Nephron (organoid): ENCODE measurements around the gene SKIC2.
"Not testable (repeated sequence)": the region's sequence is repeated elsewhere in the genome, so short reads cannot be mapped to it uniquely, and the experiment has no call there.

ENCODE experiments used
- H3K27ac Mint-ChIP-seq, 3 experiments: 2 replicates each; pipeline ENCODE4 v1.8.0; 2020; ENCODE audit warnings: mixed read lengths in 3 of 3, mild to moderate bottlenecking in 2 of 3, moderate library complexity in 1 of 3
- H3K27me3 Mint-ChIP-seq: 2 replicates; pipeline ENCODE4 v1.8.0; 2021; ENCODE audit warnings: low read depth, mild to moderate bottlenecking, moderate library complexity, mixed read lengths
- H3K36me3 Mint-ChIP-seq: 2 replicates; pipeline ENCODE4 v1.8.0; 2020; ENCODE audit warnings: low read depth, mixed read lengths
- H3K4me1 Mint-ChIP-seq: 2 replicates; pipeline ENCODE4 v1.8.0; 2020; ENCODE audit warnings: mixed read lengths
- H3K4me3 Mint-ChIP-seq, 3 experiments: 2 replicates each; pipeline ENCODE4 v1.8.0; 2020; ENCODE audit warnings: mild to moderate bottlenecking in 3 of 3, mixed read lengths in 3 of 3, moderate library complexity in 2 of 3
- H3K9me3 Mint-ChIP-seq: 2 replicates; pipeline ENCODE4 v1.8.0; 2020; ENCODE audit warnings: mixed read lengths
- CTCF ChIP-seq, 3 experiments: fragments of 200-600 bp; sonication (generic); IDR thresholded peaks; one replicate each; pipeline ENCODE4 v1.5.0; 2021; ENCODE audit warnings: antibody characterized with exemption in 3 of 3; ENCODE audit not compliant: unreplicated experiment in 3 of 3

Gene SKIC2

DNA sequence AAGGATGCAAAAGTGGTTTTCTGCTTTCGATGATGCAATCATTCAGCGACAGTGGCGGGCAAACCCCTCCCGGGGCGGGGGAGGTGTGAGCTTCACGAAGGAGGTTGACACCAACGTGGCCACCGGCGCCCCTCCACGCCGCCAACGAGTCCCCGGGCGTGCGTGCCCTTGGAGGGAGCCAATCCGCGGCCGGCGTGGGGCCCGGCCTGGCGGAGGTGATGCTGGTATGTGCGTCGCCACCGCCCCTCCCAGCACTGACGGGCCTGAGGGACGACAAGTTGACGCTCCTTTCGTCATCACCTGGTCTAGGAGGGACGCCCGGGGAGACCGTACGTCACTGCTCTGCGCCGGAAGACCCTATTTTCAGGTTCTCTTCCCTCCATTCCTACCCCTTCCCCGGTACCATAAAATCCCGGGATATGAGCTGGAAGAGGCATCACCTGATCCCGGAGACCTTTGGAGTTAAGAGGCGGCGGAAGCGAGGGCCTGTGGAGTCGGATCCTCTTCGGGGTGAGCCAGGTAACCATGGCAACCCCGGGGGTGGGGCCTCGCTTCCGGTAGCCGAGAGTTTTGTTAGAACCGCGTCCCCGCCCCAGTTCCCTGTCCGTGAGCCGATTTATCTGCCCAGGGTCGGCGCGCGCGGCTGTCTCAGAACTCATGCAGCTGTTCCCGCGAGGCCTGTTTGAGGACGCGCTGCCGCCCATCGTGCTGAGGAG is 13.2 kb downstream of the SKIC2 start, which contains the start of gene DXO:
TSS of gene DXO (minus strand) at position 146 of the 716 bp plus-strand sequence. CDS start 463 bp downstream, outside the sequence.
- no peak for TF ChIP-seq CTCF (IDR thresholded peaks at IDR 0.05; ENCODE audit: unreplicated experiment in 3 of 3)
- peaks cover 3% of the 10 kb centered on the region for H3K9me3 Mint-ChIP-seq
- peaks cover 48% of the 10 kb centered on the region for H3K36me3 Mint-ChIP-seq
- peak within 1 kb of the TSS; percentile 98 to 100 (median 99) for H3K27ac Mint-ChIP-seq
- no peaks in the 10 kb centered on the region for H3K27me3 Mint-ChIP-seq
- peak within 1 kb of the TSS; percentile 96 to 99 (median 99) for H3K4me3 Mint-ChIP-seq
- peaks cover 27% of the 10 kb centered on the region for H3K4me1 Mint-ChIP-seq

GRCh38 chr6:31972709-31973350 is 13.9 kb downstream of the SKIC2 start:
- peaks cover 3% of the 10 kb centered on the region for H3K9me3 Mint-ChIP-seq
- no peaks in the 10 kb centered on the region for H3K27me3 Mint-ChIP-seq
- peaks cover 27% of the 10 kb centered on the region for H3K4me1 Mint-ChIP-seq
- peaks cover 44% of the 10 kb centered on the region for H3K36me3 Mint-ChIP-seq
- H3K27ac Mint-ChIP-seq = peak overlapping the region; percentile 98 to 100 (median 99)
- no peak for TF ChIP-seq CTCF (IDR thresholded peaks at IDR 0.05; ENCODE audit: unreplicated experiment in 3 of 3)
- H3K4me3 Mint-ChIP-seq = peak overlapping the region; percentile 96 to 99 (median 99)

DNA sequence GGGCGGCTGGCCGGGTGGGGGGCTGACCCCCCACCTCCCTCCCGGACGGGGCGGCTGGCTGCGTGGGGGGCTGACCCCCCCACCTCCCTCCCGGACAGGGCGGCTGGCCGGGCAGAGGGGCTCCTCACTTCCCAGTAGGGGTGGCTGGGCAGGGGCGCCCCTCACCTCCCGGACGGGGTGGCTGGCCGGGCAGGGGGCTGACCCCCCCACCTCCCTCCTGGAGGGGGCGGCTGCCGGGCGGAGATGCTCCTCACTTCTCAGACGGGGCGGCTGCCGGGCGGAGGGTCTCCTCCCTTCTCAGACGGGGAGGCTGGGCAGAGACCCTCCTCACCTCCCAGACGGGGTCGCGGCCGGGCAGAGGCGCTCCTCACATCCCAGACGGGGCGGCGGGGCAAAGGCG is 17.1 kb downstream of the SKIC2 start:
- H3K4me3 Mint-ChIP-seq, H3K9me3 Mint-ChIP-seq, H3K27me3 Mint-ChIP-seq, H3K27ac Mint-ChIP-seq: not testable (repeated sequence)
- H3K36me3 Mint-ChIP-seq = peaks cover 48% of the 10 kb centered on the region
- H3K4me1 Mint-ChIP-seq = peaks cover 19% of the 10 kb centered on the region

DNA sequence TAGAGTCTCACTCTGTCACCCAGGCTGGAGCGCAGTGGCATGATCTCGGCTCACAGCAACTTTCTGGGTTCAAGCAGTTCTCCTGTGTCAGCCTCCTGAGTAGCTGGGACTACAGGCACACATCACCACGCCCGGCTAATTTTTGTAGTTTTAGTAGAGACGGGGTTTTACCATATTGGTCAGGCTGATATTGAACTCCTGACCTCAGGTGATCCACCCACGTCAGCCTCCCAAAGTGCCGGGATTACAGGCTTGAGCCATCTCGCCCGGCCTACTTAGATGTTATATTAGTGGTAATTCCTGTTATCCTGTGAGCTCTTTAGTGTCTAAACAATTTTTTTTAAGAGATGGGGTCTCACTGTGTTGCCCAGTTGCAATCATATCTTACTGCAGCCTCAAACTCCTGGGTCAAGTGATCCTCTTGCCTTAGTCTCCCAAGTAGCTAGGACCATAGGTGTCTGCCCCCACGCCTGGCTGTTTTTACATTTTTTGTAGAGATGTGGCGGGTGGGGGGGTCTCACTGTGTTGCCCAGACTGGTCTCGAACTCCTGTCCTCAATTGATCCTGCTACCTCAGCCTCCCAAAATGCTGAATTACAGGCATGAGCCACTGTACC is 18.9 kb downstream of the SKIC2 start:
- peaks cover 7% of the 10 kb centered on the region for H3K4me1 Mint-ChIP-seq
- H3K27me3 Mint-ChIP-seq = no peaks in the 10 kb centered on the region
- H3K4me3 Mint-ChIP-seq = no peak overlapping the region
- H3K36me3 Mint-ChIP-seq = peaks cover 45% of the 10 kb centered on the region
- H3K9me3 Mint-ChIP-seq = peaks cover 3% of the 10 kb centered on the region
- H3K27ac Mint-ChIP-seq = no peak overlapping the region
- TF ChIP-seq CTCF (IDR thresholded peaks at IDR 0.05; ENCODE audit: unreplicated experiment in 3 of 3) = no peak

DNA sequence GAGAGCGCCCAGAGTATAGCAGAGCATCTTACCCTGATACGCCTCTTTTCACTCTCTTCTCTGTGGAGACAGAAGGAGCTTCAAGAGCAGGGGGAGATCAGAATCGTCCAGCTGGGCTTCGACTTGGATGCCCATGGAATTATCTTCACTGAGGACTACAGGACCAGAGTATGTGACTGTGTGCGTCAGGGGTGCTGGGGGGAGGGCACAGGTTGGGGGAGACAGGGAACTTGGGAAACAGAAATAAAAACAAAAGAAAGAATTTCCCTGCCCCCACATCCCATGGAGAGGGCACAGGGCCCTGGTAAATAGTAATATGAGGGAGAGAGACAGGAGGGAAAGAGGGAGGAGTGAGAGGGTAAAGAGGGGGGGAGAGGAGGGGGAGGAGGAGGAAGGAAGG is 19.9 kb downstream of the SKIC2 start:
- no peaks in the 10 kb centered on the region for H3K27me3 Mint-ChIP-seq
- H3K9me3 Mint-ChIP-seq = peaks cover 3% of the 10 kb centered on the region
- H3K27ac Mint-ChIP-seq = peak overlapping the region in 1 of 3 experiments; percentile 44
- H3K4me3 Mint-ChIP-seq = no peak overlapping the region
- no peaks in the 10 kb centered on the region for H3K4me1 Mint-ChIP-seq
- H3K36me3 Mint-ChIP-seq = peaks cover 36% of the 10 kb centered on the region
- no peak for TF ChIP-seq CTCF (IDR thresholded peaks at IDR 0.05; ENCODE audit: unreplicated experiment in 3 of 3)

DNA sequence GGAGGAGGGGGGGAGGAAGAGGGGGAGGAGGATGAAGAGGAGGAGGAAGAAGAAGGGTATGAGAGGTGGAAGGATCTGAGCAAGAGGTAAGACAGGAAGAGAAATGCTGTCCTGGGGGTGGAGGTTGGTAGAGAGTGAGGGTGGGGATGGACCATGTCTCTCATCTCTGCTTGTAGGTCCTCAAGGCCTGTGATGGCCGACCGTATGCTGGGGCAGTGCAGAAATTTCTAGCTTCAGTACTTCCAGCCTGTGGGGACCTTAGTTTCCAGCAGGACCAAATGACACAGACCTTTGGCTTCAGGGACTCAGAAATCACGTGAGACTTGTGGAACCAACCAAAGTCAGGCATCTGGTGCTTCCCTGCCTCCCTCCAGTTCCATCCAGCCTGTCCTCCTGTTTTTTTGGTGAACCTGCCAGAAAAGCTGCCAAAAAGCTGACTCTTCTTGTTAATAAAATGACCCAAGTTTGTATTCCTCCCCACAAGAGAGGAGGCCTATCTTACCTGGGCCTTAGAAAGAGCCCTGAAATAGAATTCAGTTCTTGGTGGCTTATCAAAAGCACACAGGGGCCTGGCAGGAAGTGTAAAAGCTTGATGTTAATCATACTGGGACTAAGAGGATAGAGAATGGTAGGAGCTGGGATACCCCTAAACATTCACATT is 20.4 kb downstream of the SKIC2 start:
- Mint-ChIP-seq H3K4me3 (no peak overlapping the region), H3K4me1 (no peaks in the 10 kb centered on the region), H3K27ac (no peak overlapping the region), H3K9me3 (peaks cover 3% of the 10 kb centered on the region), H3K36me3 (peaks cover 31% of the 10 kb centered on the region), H3K27me3 (no peaks in the 10 kb centered on the region)
- TF ChIP-seq CTCF (IDR thresholded peaks at IDR 0.05; ENCODE audit: unreplicated experiment in 3 of 3) = no peak

- peaks cover 21% of the 10 kb centered on the region for H3K36me3 Mint-ChIP-seq
- H3K4me3 Mint-ChIP-seq, H3K9me3 Mint-ChIP-seq, H3K27me3 Mint-ChIP-seq, H3K27ac Mint-ChIP-seq, H3K4me1 Mint-ChIP-seq: not testable (repeated sequence)
These were observed 21.4 kb downstream of the SKIC2 start for GRCh38 chr6:31980195-31980876.

GRCh38 chr6:31980998-31981397 is 22.0 kb downstream of the SKIC2 start:
- H3K4me1 Mint-ChIP-seq, H3K27ac Mint-ChIP-seq, H3K4me3 Mint-ChIP-seq, H3K27me3 Mint-ChIP-seq, H3K9me3 Mint-ChIP-seq: not testable (repeated sequence)
- peaks cover 18% of the 10 kb centered on the region for H3K36me3 Mint-ChIP-seq
